ENCODE results near the gene DNM3.

The DNM3 gene

GRCh38 chr1:172394141-172394751 is 552.9 kb downstream of the DNM3 start:
- no peaks in the 10 kb centered on the region for H3K9me3 ChIP-seq (ENCODE audit: control insufficient read depth, insufficient read depth, low read length)
- H3K9ac ChIP-seq (ENCODE audit: low read depth, low read length): no peak overlapping the region
- peaks cover 31% of the 10 kb centered on the region for H3K4me1 ChIP-seq (ENCODE audit: insufficient read depth, low read length)

GRCh38 chr1:172394811-172395210 is 553.5 kb downstream of the DNM3 start:
- H3K9ac ChIP-seq (ENCODE audit: low read depth, low read length): no peak overlapping the region
- no peaks in the 10 kb centered on the region for H3K36me3 ChIP-seq (ENCODE audit: insufficient read depth, low read length)
- peaks cover 35% of the 10 kb centered on the region for H3K4me1 ChIP-seq (ENCODE audit: insufficient read depth, low read length)
- H3K9me3 ChIP-seq (ENCODE audit: control insufficient read depth, insufficient read depth, low read length): no peaks in the 10 kb centered on the region

More at GRCh38 chr1:172394141-172394751, 552.9 kb downstream of the DNM3 start:
- H3K36me3 ChIP-seq (ENCODE audit: insufficient read depth, low read length): no peaks in the 10 kb centered on the region

GRCh38 chr1:172395576-172395975 is 554.3 kb downstream of the DNM3 start:
- no peaks in the 10 kb centered on the region for H3K36me3 ChIP-seq (ENCODE audit: insufficient read depth, low read length)
- H3K9ac ChIP-seq (ENCODE audit: low read depth, low read length): no peak overlapping the region
- H3K9me3 ChIP-seq (ENCODE audit: control insufficient read depth, insufficient read depth, low read length): no peaks in the 10 kb centered on the region
- H3K4me1 ChIP-seq (ENCODE audit: insufficient read depth, low read length): peaks cover 35% of the 10 kb centered on the region

- H3K9me3 ChIP-seq (ENCODE audit: control insufficient read depth, insufficient read depth, low read length): no peaks in the 10 kb centered on the region
- peaks cover 30% of the 10 kb centered on the region for H3K4me1 ChIP-seq (ENCODE audit: insufficient read depth, low read length)
- H3K9ac ChIP-seq (ENCODE audit: low read depth, low read length): no peak overlapping the region
- H3K36me3 ChIP-seq (ENCODE audit: insufficient read depth, low read length): no peaks in the 10 kb centered on the region
Observed at GRCh38 chr1:172397221-172397620, 555.9 kb downstream of the DNM3 start.

DNA sequence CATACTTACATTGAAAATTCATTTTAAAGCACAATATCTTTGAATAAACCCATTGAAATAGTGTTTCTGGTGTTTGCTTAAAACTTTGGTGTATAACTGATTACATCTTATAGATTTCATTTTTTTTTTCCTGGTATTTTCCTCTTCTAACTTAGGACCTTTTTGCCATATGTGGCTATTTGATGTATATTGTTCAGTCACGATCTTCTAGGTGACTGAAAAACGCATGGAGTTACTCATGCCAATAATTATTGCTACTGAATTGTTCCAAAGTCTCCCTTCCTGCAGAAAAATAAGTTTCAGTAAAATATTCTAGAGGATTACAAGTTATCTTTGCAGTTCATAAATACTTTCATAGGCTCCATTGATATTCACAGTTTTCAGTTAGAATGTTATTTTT is 556.3 kb downstream of the DNM3 start:
- Histone ChIP-seq H3K9ac (ENCODE audit: low read depth, low read length) (no peak overlapping the region), H3K36me3 (ENCODE audit: insufficient read depth, low read length) (no peaks in the 10 kb centered on the region), H3K9me3 (ENCODE audit: control insufficient read depth, insufficient read depth, low read length) (no peaks in the 10 kb centered on the region), H3K4me1 (ENCODE audit: insufficient read depth, low read length) (peaks cover 30% of the 10 kb centered on the region)

GRCh38 chr1:172398193-172398592 is 556.9 kb downstream of the DNM3 start:
- Histone ChIP-seq H3K4me1 (ENCODE audit: insufficient read depth, low read length) (peaks cover 30% of the 10 kb centered on the region), H3K9ac (ENCODE audit: low read depth, low read length) (no peak overlapping the region), H3K36me3 (ENCODE audit: insufficient read depth, low read length) (no peaks in the 10 kb centered on the region), H3K9me3 (ENCODE audit: control insufficient read depth, insufficient read depth, low read length) (no peaks in the 10 kb centered on the region)

- H3K4me1 ChIP-seq (ENCODE audit: insufficient read depth, low read length): peaks cover 27% of the 10 kb centered on the region
- H3K9me3 ChIP-seq (ENCODE audit: control insufficient read depth, insufficient read depth, low read length): no peaks in the 10 kb centered on the region
- no peak overlapping the region for H3K9ac ChIP-seq (ENCODE audit: low read depth, low read length)
Observed at GRCh38 chr1:172398970-172399755, 557.9 kb downstream of the DNM3 start.

DNA sequence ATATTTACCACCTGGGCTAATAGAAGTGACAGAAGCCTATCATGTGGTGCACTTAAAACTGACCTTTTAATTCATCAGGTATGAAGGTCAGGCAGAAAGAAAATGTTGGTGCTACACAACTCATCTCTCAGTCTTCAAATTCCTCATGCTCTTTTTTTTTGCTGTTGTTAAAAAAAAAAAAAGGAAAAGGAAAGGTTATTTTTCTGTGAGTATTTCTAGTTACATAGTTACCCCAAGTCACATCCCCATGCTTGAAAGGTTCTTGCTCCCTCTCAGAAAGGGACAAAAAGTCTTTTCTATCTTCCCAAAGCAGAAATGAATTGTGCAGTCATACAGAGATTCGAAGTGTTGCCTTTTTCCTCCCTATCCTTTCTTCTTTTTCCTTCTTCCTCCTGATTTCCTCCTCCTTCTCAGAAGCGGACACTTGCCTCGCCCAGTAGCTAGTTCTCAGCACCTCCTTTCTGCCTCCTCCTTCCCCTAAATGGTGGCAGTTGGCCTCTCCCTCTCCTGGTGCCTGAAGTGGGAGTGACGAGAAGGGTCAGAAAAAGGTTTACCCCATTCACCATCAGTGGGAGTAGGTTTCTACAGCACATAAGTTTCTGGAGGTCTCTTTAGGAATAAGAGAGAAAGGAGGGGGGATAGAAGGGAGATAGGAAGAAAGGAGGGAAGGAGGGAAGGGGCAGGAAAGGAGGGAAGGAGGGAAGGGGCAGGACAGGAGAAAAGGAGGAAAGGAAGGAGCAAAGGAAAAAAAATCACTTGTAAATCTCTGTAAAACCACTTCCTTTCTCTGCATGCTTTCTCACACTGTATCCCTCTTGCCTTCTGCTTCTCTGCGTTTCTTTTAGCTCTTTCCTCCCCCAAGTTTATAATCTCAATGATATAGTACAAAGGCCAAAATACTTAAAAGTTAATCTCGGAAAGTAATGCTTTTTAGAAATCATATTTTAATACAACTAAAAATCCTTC is 558.7 kb downstream of the DNM3 start:
- H3K9ac ChIP-seq (ENCODE audit: low read depth, low read length): no peak overlapping the region
- no peaks in the 10 kb centered on the region for H3K9me3 ChIP-seq (ENCODE audit: control insufficient read depth, insufficient read depth, low read length)
- H3K36me3 ChIP-seq (ENCODE audit: insufficient read depth, low read length): no peaks in the 10 kb centered on the region
- H3K4me1 ChIP-seq (ENCODE audit: insufficient read depth, low read length): peaks cover 19% of the 10 kb centered on the region

More at GRCh38 chr1:172398970-172399755, 557.9 kb downstream of the DNM3 start:
- no peaks in the 10 kb centered on the region for H3K36me3 ChIP-seq (ENCODE audit: insufficient read depth, low read length)

- Histone ChIP-seq H3K36me3 (ENCODE audit: insufficient read depth, low read length) (no peaks in the 10 kb centered on the region), H3K9me3 (ENCODE audit: control insufficient read depth, insufficient read depth, low read length) (no peaks in the 10 kb centered on the region), H3K4me1 (ENCODE audit: insufficient read depth, low read length) (peaks cover 19% of the 10 kb centered on the region), H3K9ac (ENCODE audit: low read depth, low read length) (no peak overlapping the region)
Observed at GRCh38 chr1:172400722-172401105, 559.4 kb downstream of the DNM3 start.

GRCh38 chr1:172401477-172401876 is 560.2 kb downstream of the DNM3 start:
- H3K36me3 ChIP-seq (ENCODE audit: insufficient read depth, low read length): no peaks in the 10 kb centered on the region
- peaks cover 19% of the 10 kb centered on the region for H3K4me1 ChIP-seq (ENCODE audit: insufficient read depth, low read length)
- H3K9ac ChIP-seq (ENCODE audit: low read depth, low read length): no peak overlapping the region
- no peaks in the 10 kb centered on the region for H3K9me3 ChIP-seq (ENCODE audit: control insufficient read depth, insufficient read depth, low read length)

GRCh38 chr1:172401892-172402291 is 560.6 kb downstream of the DNM3 start:
- Histone ChIP-seq H3K9me3 (ENCODE audit: control insufficient read depth, insufficient read depth, low read length) (no peaks in the 10 kb centered on the region), H3K9ac (ENCODE audit: low read depth, low read length) (no peak overlapping the region), H3K36me3 (ENCODE audit: insufficient read depth, low read length) (no peaks in the 10 kb centered on the region), H3K4me1 (ENCODE audit: insufficient read depth, low read length) (peaks cover 19% of the 10 kb centered on the region)

- peaks cover 19% of the 10 kb centered on the region for H3K4me1 ChIP-seq (ENCODE audit: insufficient read depth, low read length)
- no peaks in the 10 kb centered on the region for H3K9me3 ChIP-seq (ENCODE audit: control insufficient read depth, insufficient read depth, low read length)
- H3K9ac ChIP-seq (ENCODE audit: low read depth, low read length): no peak overlapping the region
- H3K36me3 ChIP-seq (ENCODE audit: insufficient read depth, low read length): no peaks in the 10 kb centered on the region
Observed at GRCh38 chr1:172402878-172403569, 561.7 kb downstream of the DNM3 start.

GRCh38 chr1:172404121-172404520 is 562.8 kb downstream of the DNM3 start:
- no peak overlapping the region for H3K9ac ChIP-seq (ENCODE audit: low read depth, low read length)
- no peaks in the 10 kb centered on the region for H3K36me3 ChIP-seq (ENCODE audit: insufficient read depth, low read length)
- H3K9me3 ChIP-seq (ENCODE audit: control insufficient read depth, insufficient read depth, low read length): no peaks in the 10 kb centered on the region
- H3K4me1 ChIP-seq (ENCODE audit: insufficient read depth, low read length): peaks cover 16% of the 10 kb centered on the region

DNA sequence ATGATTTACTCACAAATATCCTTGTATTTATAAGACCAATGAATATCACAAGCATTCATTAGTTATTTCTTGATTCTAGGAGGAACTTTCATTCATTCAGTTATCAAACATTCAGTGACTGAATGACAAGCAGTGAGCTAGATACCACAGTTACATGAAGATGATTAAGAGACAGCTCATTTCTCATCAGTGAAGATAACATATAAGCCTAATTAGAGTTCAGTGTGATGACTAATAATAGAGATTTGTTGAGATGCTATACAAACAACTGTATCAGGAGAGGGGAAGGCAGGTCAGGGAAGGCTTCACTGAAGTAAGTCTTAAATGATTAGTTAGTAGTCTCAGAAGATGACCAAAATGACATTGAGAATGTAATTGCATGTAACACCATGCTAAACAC is 564.6 kb downstream of the DNM3 start:
- Histone ChIP-seq H3K4me1 (ENCODE audit: insufficient read depth, low read length) (peaks cover under 1% of the 10 kb centered on the region; the same call in 1 of the 2 replicates), H3K9me3 (ENCODE audit: control insufficient read depth, insufficient read depth, low read length) (no peaks in the 10 kb centered on the region), H3K9ac (ENCODE audit: low read depth, low read length) (no peak overlapping the region), H3K36me3 (ENCODE audit: insufficient read depth, low read length) (no peaks in the 10 kb centered on the region)

All from ES-I3 (cell line).